SHP77 treated with DMSO at 0.1 percent for 48 hours (cell line): ENCODE data around the gene GPR142.

Experiments
- DNase-seq: peaks from one replicate; lab custom pipeline; 2025; lab: John Stamatoyannopoulos, UW

GPR142 gene

GRCh38 chr17:74367206-74367605, at the start of gene GPR142:
TSS of gene GPR142 (plus strand) at chr17:74367506. CDS start at chr17:74369541, 2,035 bp downstream.
- DNase-seq = no peak

- no peak for DNase-seq
Measured at GRCh38 chr17:74318391-74318790, 48.9 kb upstream of the GPR142 start.

GRCh38 chr17:74324521-74324920, 42.8 kb upstream of the GPR142 start:
- no peak for DNase-seq

- no peak for DNase-seq
Measured at GRCh38 chr17:74325376-74325742, 41.9 kb upstream of the GPR142 start.

- DNase-seq = peak; percentile 20
Measured at GRCh38 chr17:74325743-74326379, 41.4 kb upstream of the GPR142 start, which contains the start of gene KIF19. TSS of gene KIF19 (plus strand) at chr17:74326226. CDS start at chr17:74326350, 124 bp downstream.

GRCh38 chr17:74326506-74326905, 40.8 kb upstream of the GPR142 start:
- no peak for DNase-seq

- DNase-seq = no peak
Measured at GRCh38 chr17:74328487-74328886, 38.8 kb upstream of the GPR142 start.

GRCh38 chr17:74329378-74329777, 37.9 kb upstream of the GPR142 start:
- no peak for DNase-seq

- no peak for DNase-seq
Measured at GRCh38 chr17:74330446-74330845, 36.9 kb upstream of the GPR142 start.

- peak; percentile 27 for DNase-seq
Measured at GRCh38 chr17:74332017-74332650, 35.2 kb upstream of the GPR142 start.

- peak; percentile 95 for DNase-seq
Measured at GRCh38 chr17:74332763-74333283, 34.5 kb upstream of the GPR142 start.

GRCh38 chr17:74334393-74335039, 32.8 kb upstream of the GPR142 start:
- DNase-seq = no peak

- no peak for DNase-seq
Measured at GRCh38 chr17:74335529-74336062, 31.7 kb upstream of the GPR142 start.

GRCh38 chr17:74336307-74336706, 31.0 kb upstream of the GPR142 start:
- DNase-seq = no peak

- DNase-seq = peak; percentile 37
Measured at GRCh38 chr17:74337834-74338500, 29.3 kb upstream of the GPR142 start.

GRCh38 chr17:74339537-74340195, 27.6 kb upstream of the GPR142 start:
- peak; percentile 46 for DNase-seq

GRCh38 chr17:74340470-74341023, 26.8 kb upstream of the GPR142 start:
- peak; percentile 34 for DNase-seq

GRCh38 chr17:74342224-74342623, 25.1 kb upstream of the GPR142 start:
- DNase-seq = no peak

GRCh38 chr17:74343121-74343520, 24.2 kb upstream of the GPR142 start:
- DNase-seq = no peak

GRCh38 chr17:74343526-74344284, 23.6 kb upstream of the GPR142 start:
- DNase-seq = no peak

GRCh38 chr17:74344658-74345057, 22.6 kb upstream of the GPR142 start:
- no peak for DNase-seq
